ENCODE measurements around the gene SMIM38.

DNA sequence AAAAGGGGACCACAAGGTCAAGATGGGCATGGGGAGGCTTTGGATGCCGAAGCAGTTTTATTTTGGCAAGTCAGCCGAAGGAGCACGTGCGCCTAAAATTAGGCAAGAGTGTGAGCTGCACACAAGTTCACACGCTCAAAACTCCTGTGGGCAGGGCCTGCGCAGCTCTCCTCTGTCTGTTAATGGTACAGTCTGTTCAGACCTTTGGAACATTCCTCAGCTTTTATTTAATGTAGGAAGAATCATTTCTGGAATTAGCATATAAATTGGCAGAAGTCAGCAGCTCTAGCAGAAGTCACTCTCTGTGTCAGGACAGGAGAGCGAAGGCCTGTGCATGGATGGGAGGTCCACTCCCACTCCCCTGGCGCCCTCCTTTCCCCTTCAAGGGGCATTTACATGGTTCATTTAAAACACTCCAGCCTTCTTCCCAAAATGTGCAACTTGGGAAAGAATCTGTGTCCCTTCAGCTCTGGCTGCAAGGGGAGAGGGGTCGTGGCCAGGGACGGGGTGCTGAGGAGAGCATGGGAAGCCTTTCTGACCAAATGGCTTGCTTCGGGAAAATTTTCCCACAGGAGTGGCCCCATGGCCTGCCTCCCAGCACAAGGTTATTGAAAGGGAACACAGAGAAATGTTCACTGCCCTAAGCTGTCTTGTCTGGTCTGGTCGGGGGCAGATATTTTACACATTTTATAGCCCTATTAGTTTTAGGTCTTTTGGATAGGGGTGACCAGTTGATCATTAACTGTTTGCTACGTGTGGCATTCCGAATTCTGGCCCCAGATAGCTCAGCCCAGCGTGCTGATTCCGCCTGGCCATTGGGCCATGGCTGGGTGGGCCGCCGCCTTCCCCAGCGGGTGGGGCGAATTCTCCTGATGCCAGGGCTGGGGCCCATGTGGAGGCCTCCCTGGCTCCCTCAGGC, 43.9 kb upstream of the SMIM38 start:
- TF ChIP-seq CTCF (IDR thresholded peaks at IDR 0.05) (no peak), EZH2 (IDR thresholded peaks at IDR 0.05; ENCODE audit: borderline replicate concordance, insufficient read depth, low read depth, low read length, poor library complexity, severe bottlenecking) (no peak)

All from B cell (primary cell).